Measurements from ENCODE around the gene DOCK4.

GRCh38 chr7:111677848-111678247 is 528.4 kb downstream of the DOCK4 start:
- TF ChIP-seq POLR2A (IDR thresholded peaks at IDR 0.05; ENCODE audit: control extremely low read depth in 1 of 2, low read depth in 2 of 2, low read length in 2 of 2) = no peak
- TF ChIP-seq, protein P1, sequence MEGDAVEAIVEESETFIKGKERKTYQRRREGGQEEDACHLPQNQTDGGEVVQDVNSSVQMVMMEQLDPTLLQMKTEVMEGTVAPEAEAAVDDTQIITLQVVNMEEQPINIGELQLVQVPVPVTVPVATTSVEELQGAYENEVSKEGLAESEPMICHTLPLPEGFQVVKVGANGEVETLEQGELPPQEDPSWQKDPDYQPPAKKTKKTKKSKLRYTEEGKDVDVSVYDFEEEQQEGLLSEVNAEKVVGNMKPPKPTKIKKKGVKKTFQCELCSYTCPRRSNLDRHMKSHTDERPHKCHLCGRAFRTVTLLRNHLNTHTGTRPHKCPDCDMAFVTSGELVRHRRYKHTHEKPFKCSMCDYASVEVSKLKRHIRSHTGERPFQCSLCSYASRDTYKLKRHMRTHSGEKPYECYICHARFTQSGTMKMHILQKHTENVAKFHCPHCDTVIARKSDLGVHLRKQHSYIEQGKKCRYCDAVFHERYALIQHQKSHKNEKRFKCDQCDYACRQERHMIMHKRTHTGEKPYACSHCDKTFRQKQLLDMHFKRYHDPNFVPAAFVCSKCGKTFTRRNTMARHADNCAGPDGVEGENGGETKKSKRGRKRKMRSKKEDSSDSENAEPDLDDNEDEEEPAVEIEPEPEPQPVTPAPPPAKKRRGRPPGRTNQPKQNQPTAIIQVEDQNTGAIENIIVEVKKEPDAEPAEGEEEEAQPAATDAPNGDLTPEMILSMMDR (IDR thresholded peaks at IDR 0.05; ENCODE audit: control extremely low read depth in 1 of 3, insufficient read depth in 1 of 3, low read depth in 1 of 3, low read length in 3 of 3) = no peak
- TF ChIP-seq EZH2 (IDR thresholded peaks at IDR 0.05; ENCODE audit: low read depth, low read length, severe bottlenecking) = no peak
- TF ChIP-seq EP300 (IDR thresholded peaks at IDR 0.05; ENCODE audit: borderline replicate concordance in 1 of 2, low read depth in 2 of 2, low read length in 2 of 2) = no peak
- no peak for TF ChIP-seq POLR2AphosphoS5 (IDR thresholded peaks at IDR 0.05; ENCODE audit: low read depth, low read length)
- no peak for TF ChIP-seq NRF1 (IDR thresholded peaks at IDR 0.05; ENCODE audit: low read depth, low read length)
- TF ChIP-seq YY1 (IDR thresholded peaks at IDR 0.05; ENCODE audit: low read depth, low read length) = no peak
- no peak for TF ChIP-seq BRCA1 (IDR thresholded peaks at IDR 0.05; ENCODE audit: low read depth, low read length)
- no peak for TF ChIP-seq SP4 (IDR thresholded peaks at IDR 0.05; ENCODE audit: low read length)
- TF ChIP-seq MAFK (IDR thresholded peaks at IDR 0.05; ENCODE audit: low read depth, low read length) = no peak
- no peak for TF ChIP-seq TCF12 (IDR thresholded peaks at IDR 0.05; ENCODE audit: low read depth, low read length)
- no peak for TF ChIP-seq KDM1A (IDR thresholded peaks at IDR 0.05; ENCODE audit: borderline replicate concordance, low read length)
- no peak for TF ChIP-seq KDM4A (IDR thresholded peaks at IDR 0.05; ENCODE audit: low read depth, low read length, severe bottlenecking)

All from H1 (cell line).